Tibial nerve (tissue), 4 donors: ENCODE data around the gene ZNF735. TPM values are rescaled to one million over a fixed set of nuclear protein-coding genes. Genes with fewer than 3 reads are reported as not detected.
A peak's percentile ranks its signal among the peaks of the same experiment; 100 is the strongest.

Source experiments
- DNase-seq, 2 donors: peaks; one replicate each; pipeline ENCODE4 v3.0.0-alpha.2; 2019; ENCODE audit warnings: low spot score in 2 of 2
- H3K27ac ChIP-seq, 4 donors: fragments of 200-600 bp; sonication (generic) in 3 of 4; one replicate each; pipeline ENCODE4 v1.5.1; 2017 to 2019; ENCODE audit warnings: mild to moderate bottlenecking in 1 of 4
- H3K27me3 ChIP-seq, 2 donors: fragments of 200-600 bp; sonication (generic) in 1 of 2; one replicate each; pipeline versions ENCODE4 v1.5.1 to v1.6.0; 2017 to 2019
- H3K36me3 ChIP-seq, 3 donors: fragments of 200-600 bp; sonication (generic); one replicate each; pipeline ENCODE4 v1.5.1; 2018 to 2019
- H3K4me1 ChIP-seq, 4 donors: fragments of 200-600 bp; sonication (generic) in 3 of 4; one replicate each; pipeline ENCODE4 v1.5.1; 2017 to 2019
- H3K4me3 ChIP-seq, 4 donors: fragments of 200-600 bp; sonication (generic) in 3 of 4; one replicate each; pipeline ENCODE4 v1.5.1; 2017 to 2019; ENCODE audit warnings: mild to moderate bottlenecking in 1 of 4, moderate library complexity in 1 of 4
- H3K9me3 ChIP-seq, 4 donors: fragments of 200-600 bp; sonication (generic) in 3 of 4; one replicate each; pipeline ENCODE4 v1.5.1; 2017 to 2019
- CTCF ChIP-seq, 5 experiments: fragments of 200-600 bp in 3 of 5; fragments of 450-650 bp in 2 of 5; sonication (generic) in 3 of 5; IDR thresholded peaks; one replicate each; pipeline ENCODE4 v1.5.1; 2016 to 2019; ENCODE audit warnings: antibody characterized with exemption in 5 of 5, mild to moderate bottlenecking in 3 of 5, moderate library complexity in 2 of 5
- EP300 ChIP-seq, 2 donors: sonication (generic); formaldehyde crosslinking; IDR thresholded peaks; one replicate each; pipeline ENCODE4 v1.6.1; 2017; ENCODE audit warnings: antibody characterized with exemption in 2 of 2, mild to moderate bottlenecking in 1 of 2
- POLR2A ChIP-seq, 2 donors: fragments of 450-650 bp; IDR thresholded peaks; one replicate each; pipeline ENCODE4 v1.6.1; 2017; ENCODE audit warnings: antibody characterized with exemption in 2 of 2, mild to moderate bottlenecking in 2 of 2, moderate library complexity in 2 of 2
- WGBS, 2 donors: methylation state at CpG; one replicate each; pipeline ENCODE4 v1.1.5; 2018; 5-methylcytosine and 5-hydroxymethylcytosine counted together
- total RNA-seq, 4 donors: library from RNA; depleted of rRNA; stranded (reverse); fragments of >200 nt; gene quantifications; one replicate each; pipeline ENCODE4 v1.1.0, GENCODE V29; 2016

The ZNF735 gene
- total RNA-seq, 4 donors from 2014 or later = not detected

GRCh38 chr7:64182036-64182790 is 24.8 kb upstream of the ZNF735 start:
- 42 to 60% methylated on average over 31 to 51 of the region's 66 CpGs for WGBS, 2 donors
- Histone ChIP-seq H3K36me3 (no peaks in the 10 kb centered on the region), H3K27ac (no peak overlapping the region), H3K9me3 (peaks cover 0 to 50% (median 4%) of the 10 kb centered on the region in 4 donors), H3K27me3 (no peaks in the 10 kb centered on the region), H3K4me1 (no peaks in the 10 kb centered on the region), H3K4me3 (no peak overlapping the region)
- TF ChIP-seq EP300 (IDR thresholded peaks at IDR 0.05) = no peak
- TF ChIP-seq CTCF (IDR thresholded peaks at IDR 0.05) = no peak
- TF ChIP-seq POLR2A (IDR thresholded peaks at IDR 0.05) = no peak
- no peak for DNase-seq

- TF ChIP-seq CTCF (IDR thresholded peaks at IDR 0.05) = peak; percentile 38 to 65 (median 59)
- no peak for TF ChIP-seq EP300 (IDR thresholded peaks at IDR 0.05)
- no peak for TF ChIP-seq POLR2A (IDR thresholded peaks at IDR 0.05)
- DNase-seq = no peak
- 37 to 45% methylated on average over 15 to 29 of the region's 31 CpGs for whole genome bisulfite sequencing, 2 donors
These were observed 23.8 kb upstream of the ZNF735 start for GRCh38 chr7:64183126-64183742.

GRCh38 chr7:64183827-64184372 is 23.1 kb upstream of the ZNF735 start:
- Histone ChIP-seq H3K4me1 (no peaks in the 10 kb centered on the region), H3K9me3 (peaks cover 0 to 62% (median 4%) of the 10 kb centered on the region in 4 donors), H3K4me3 (no peak overlapping the region), H3K27ac (no peak overlapping the region), H3K27me3 (no peaks in the 10 kb centered on the region), H3K36me3 (no peaks in the 10 kb centered on the region)
- TF ChIP-seq POLR2A (IDR thresholded peaks at IDR 0.05) (no peak), EP300 (IDR thresholded peaks at IDR 0.05) (no peak), CTCF (IDR thresholded peaks at IDR 0.05) (no peak)
- DNase-seq = no peak
- 93 to 96% methylated on average over 10 to 11 of the region's 13 CpGs for WGBS, 2 donors

More at GRCh38 chr7:64183126-64183742, 23.8 kb upstream of the ZNF735 start:
- Histone ChIP-seq H3K27me3 (no peaks in the 10 kb centered on the region), H3K4me3 (no peak overlapping the region), H3K9me3 (peaks cover 0 to 60% (median 4%) of the 10 kb centered on the region in 4 donors), H3K27ac (no peak overlapping the region), H3K36me3 (no peaks in the 10 kb centered on the region), H3K4me1 (no peaks in the 10 kb centered on the region)

- WGBS, 2 donors = 95 to 96% methylated on average over 10 to 12 of the region's 12 CpGs
- Histone ChIP-seq H3K9me3 (peaks cover 0 to 62% (median 4%) of the 10 kb centered on the region in 4 donors), H3K4me3 (no peak overlapping the region), H3K36me3 (no peaks in the 10 kb centered on the region), H3K4me1 (no peaks in the 10 kb centered on the region), H3K27me3 (no peaks in the 10 kb centered on the region), H3K27ac (no peak overlapping the region)
- TF ChIP-seq CTCF (IDR thresholded peaks at IDR 0.05) = no peak
- TF ChIP-seq POLR2A (IDR thresholded peaks at IDR 0.05) = no peak
- TF ChIP-seq EP300 (IDR thresholded peaks at IDR 0.05) = no peak
- no peak for DNase-seq
These were observed 22.6 kb upstream of the ZNF735 start for GRCh38 chr7:64184376-64184775.

GRCh38 chr7:64187408-64187807 is 19.6 kb upstream of the ZNF735 start:
- H3K4me1 ChIP-seq = no peaks in the 10 kb centered on the region
- TF ChIP-seq POLR2A (IDR thresholded peaks at IDR 0.05) (no peak), CTCF (IDR thresholded peaks at IDR 0.05) (no peak), EP300 (IDR thresholded peaks at IDR 0.05) (no peak)
- no peak for DNase-seq
- no peak overlapping the region for H3K4me3 ChIP-seq
- no peaks in the 10 kb centered on the region for H3K27me3 ChIP-seq
- H3K27ac ChIP-seq = no peak overlapping the region
- peaks cover 0 to 59% (median 4%) of the 10 kb centered on the region in 4 donors for H3K9me3 ChIP-seq
- H3K36me3 ChIP-seq = no peaks in the 10 kb centered on the region
- WGBS, 2 donors = 59 to 69% methylated on average over 3 of the region's 3 CpGs
